ENCODE data around the gene IFI6.

DNA sequence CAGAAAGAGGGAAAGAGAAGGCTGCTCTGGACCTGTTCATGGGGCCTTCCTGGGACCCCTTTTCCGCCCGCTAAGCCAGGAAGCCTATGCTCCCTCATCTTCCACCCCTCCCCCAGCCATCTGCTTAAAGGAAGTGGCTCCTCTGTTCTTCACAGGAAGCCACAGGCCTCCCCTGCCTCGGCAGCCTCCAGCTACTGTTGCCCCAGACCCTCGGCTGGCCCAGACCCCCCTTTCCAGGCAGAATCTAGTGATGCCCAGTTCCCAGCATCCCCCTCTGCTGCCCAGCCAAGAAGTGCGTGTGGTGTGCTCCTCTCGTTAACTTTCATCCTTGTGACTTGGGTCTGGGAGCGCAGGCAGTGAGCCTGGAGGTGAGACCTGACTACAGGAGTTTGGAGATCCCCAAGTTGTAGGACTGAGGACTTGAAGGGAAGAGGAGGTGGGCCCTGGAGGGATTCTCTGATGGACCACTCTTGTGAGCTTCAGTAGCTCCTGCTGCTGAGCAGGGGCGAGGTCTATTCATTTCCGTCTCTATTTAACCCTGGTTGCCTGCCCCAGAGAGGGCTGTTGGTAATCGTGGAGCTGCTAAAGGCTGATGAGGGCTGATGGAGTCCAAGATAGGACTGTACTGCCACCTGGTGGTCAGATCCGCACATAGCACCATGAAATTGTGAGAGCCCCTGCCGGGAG is 9.1 kb downstream of the IFI6 start:
- TF ChIP-seq, protein P1, sequence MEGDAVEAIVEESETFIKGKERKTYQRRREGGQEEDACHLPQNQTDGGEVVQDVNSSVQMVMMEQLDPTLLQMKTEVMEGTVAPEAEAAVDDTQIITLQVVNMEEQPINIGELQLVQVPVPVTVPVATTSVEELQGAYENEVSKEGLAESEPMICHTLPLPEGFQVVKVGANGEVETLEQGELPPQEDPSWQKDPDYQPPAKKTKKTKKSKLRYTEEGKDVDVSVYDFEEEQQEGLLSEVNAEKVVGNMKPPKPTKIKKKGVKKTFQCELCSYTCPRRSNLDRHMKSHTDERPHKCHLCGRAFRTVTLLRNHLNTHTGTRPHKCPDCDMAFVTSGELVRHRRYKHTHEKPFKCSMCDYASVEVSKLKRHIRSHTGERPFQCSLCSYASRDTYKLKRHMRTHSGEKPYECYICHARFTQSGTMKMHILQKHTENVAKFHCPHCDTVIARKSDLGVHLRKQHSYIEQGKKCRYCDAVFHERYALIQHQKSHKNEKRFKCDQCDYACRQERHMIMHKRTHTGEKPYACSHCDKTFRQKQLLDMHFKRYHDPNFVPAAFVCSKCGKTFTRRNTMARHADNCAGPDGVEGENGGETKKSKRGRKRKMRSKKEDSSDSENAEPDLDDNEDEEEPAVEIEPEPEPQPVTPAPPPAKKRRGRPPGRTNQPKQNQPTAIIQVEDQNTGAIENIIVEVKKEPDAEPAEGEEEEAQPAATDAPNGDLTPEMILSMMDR (conservative IDR thresholded peaks at IDR 0.05), result peak; percentile 84
- no peak for TF ChIP-seq EZH2 (IDR thresholded peaks at IDR 0.05; ENCODE audit: low read depth)

Data from PC-9 (cell line).